NCI-H2107 treated with DMSO at 0.1 percent for 48 hours (cell line): ENCODE results near the gene C12orf43.
"Not testable (repeated sequence)": the region's sequence is repeated elsewhere in the genome, so short reads cannot be mapped to it uniquely, and the experiment has no call there.

Source experiments
- DNase-seq: peaks from one replicate; lab custom pipeline; 2025; ENCODE audit not compliant: unreplicated experiment; lab: John Stamatoyannopoulos, UW

C12orf43 gene, protein sequence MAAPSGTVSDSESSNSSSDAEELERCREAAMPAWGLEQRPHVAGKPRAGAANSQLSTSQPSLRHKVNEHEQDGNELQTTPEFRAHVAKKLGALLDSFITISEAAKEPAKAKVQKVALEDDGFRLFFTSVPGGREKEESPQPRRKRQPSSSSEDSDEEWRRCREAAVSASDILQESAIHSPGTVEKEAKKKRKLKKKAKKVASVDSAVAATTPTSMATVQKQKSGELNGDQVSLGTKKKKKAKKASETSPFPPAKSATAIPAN

GRCh38 chr12:121015825-121016766 is at the start of gene C12orf43:
Gene C12orf43 (minus strand): TSS chr12:121016487. CDS start chr12:121016474, 13 bp downstream.
- peak; percentile 93 for DNase-seq

GRCh38 chr12:121065345-121065744 is 49.1 kb upstream of the C12orf43 start:
- DNase-seq: no peak

DNA sequence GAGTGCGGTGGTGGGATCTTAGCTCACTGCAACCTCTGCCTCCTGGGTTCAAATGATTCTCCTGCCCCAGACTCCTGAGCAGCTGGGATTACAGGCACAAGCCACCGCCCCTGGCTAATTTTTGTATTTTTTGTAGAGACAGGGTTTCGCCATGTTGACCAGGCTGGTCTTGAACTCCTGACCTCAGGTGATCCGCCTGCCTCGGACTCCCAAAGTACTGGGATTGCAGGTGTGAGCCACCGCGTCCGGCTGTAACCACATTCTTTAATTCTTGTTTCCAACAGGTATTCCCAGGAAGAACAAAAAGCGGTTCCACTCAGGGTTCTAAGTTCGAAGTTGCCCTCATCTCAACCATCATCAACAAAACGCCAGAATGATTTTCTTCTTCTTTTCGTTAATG is 48.3 kb upstream of the C12orf43 start:
- not testable (repeated sequence) for DNase-seq

DNA sequence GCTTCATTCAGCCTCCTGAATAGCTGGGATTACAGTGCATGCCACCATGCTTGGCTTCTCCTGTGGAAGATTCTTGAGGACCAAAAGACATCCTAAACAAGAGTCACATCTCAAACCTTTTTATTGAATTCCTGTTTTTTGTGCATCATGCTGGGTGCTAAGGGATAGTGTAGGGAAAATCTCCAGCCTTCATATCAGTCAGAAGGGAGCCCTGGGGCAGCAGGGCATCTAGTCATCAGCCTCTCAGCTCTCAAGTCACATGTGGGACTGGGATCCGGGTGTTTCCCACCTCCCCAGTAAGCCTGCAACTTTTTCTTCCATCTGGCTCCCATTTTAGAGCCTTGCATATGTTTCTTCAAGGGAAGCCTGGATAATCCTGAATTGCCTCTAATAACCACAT is 47.8 kb upstream of the C12orf43 start:
- DNase-seq: no peak

- DNase-seq: no peak
Measured at GRCh38 chr12:121062391-121063045, 46.2 kb upstream of the C12orf43 start.

DNA sequence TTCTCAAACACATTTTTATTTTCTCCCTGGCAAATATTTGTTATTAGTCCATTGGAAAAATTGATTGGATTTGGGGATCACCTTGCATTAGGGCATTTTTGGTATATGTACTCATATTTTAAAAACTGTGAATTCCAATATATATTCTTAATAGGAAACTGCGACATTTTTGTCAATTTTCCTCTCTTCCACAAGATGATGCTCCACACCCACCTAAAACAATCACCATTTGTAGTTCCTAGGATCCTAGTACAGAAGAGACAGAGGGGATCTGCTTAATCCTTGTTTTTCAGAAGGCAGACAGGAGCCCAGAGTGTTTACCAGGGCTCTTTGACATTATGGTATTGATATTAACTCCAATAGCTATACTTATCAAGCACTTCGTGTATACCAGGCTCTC is 45.5 kb upstream of the C12orf43 start:
- DNase-seq: no peak

DNA sequence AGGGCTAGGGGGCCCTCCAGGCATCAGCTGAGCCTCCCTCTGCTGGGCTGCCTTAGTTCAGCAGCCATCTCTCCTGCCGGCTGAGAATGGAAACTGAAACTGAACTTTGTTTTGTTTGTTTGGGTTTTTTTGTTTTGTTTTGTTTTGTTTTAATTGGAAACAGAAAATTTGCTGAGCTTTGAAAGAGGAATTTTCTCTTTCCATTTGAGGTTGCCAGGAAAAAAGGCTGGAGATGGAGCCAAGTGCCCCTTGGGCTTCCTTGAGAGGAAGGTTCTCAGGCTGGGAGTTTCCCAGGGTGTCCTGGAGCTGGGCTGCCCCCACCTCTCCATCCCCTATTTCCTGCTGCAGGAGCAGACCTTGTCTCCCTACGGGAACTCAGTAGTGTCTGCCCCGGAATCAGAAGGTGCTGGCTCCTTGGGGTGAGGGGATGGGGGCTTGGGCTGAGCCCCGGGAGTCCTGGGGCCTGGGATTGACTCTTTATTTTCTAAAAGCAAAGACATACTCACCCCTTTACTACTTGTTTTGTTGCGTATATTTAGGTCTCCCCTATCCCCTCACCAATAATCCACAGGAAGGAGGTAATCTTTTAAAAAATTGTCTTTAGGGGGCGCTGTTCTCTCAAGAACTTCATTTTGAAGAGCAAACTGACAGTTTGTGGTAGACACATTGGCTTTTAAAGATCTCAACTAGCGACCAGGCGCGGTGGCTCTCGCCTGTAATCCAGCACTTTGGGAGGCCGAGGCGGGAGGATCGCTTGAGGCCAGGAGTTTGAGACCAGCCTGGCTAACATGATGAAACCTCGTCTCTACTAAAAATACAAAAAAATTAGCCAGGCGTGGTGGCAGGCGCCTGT is 44.1 kb upstream of the C12orf43 start:
- DNase-seq: peak; percentile 56

DNA sequence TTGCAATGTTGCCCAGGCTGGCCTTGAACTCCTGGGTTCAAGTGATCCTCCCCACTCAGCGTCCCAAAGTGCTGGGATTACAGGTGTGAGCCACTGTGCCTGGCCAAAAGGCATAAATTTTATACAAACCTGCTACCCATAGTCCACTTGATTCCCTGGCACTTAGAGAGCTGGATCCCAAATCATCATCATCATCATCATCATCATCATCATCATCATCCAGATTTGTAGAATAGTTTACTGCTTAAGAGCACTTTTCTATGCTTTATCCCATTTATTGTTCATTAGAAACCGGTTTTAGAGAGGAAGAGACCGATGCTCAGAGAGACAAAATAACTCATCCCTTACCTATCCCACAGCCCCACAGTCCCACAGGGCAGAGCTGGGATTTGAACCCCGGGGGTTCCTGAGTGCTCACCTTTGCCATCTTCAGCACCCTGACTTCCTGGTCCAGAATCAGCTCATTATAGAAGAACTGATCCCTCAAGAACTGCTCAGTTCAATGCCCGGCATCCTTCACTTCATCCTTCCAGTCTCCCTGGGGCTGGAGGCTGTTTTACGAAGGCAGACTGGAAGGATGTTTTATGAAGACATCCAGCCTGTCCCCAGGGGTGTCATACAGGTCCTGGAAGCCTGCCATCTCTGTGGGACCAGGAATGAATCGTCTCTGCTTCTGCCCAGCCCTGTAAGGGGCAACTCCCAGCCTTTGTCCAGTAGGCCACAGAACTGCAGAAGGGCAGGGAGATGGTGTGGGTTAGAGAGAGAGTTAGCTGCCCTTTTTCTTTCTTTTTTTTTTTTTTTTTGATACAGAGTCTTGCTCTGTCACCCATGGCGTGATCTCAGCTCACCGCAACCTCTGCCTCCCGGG is 43.0 kb upstream of the C12orf43 start:
- no peak for DNase-seq

DNA sequence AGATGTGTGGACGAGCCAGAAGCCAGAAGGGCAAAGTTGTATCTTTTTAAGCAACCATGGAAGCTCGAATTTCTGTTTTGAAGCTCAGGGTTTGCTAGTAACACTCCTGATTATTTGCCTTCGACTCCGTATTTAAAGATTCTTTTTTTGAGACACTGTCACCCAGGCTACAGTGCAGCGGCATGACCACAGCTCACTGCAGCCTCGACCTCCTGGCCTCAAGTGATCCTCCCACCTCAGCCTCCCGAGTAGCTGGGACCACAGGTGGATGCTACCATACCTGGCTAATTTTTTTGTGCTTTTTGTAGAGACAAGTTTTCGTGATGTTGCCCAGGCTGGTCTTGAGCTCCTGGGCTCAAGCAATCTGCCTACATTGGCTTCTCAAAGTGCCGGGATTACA is 41.5 kb upstream of the C12orf43 start:
- DNase-seq: no peak

DNA sequence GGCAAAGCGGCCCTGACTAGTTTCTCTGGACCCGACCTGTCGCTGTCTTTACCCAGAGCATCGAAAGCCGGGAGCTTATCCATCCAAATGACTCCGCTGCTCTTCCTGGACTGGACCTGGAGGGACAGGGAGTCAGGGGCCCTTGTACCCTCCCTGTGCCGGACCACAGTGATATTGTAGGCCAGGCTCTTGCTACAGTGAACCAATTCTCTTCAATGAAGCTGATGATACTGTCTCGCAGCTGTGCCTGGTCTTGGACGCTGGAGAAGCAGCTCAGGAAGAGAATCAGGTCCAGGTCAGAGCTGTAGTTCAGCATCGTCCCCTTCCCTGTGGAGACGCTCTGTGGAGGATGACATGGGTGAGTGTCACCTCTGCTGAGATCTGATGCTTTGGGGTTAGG is 37.4 kb upstream of the C12orf43 start:
- no peak for DNase-seq

DNA sequence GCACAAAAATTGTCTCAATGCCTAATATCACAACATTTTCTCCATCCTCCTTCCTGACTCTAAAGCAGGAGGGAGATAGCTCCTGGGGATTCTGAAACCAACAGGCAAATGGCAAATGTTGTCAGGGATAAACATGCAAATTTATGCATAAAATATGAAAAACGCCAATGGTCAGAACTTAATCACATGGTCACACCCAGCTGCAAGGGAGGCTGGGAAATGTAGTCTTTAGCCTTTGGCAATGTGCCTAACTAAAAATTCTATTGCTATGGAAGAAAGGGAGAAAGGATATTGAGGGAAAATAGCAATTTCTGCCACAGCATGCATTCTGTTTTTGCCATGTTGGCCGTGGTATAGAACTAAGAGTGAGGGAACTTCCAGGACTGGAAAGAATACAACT is 34.4 kb upstream of the C12orf43 start:
- DNase-seq: no peak

GRCh38 chr12:121048442-121048841 is 32.2 kb upstream of the C12orf43 start:
- no peak for DNase-seq

GRCh38 chr12:121047400-121047799 is 31.1 kb upstream of the C12orf43 start:
- not testable (repeated sequence) for DNase-seq

- DNase-seq: no peak
Measured at GRCh38 chr12:121043067-121043466, 26.8 kb upstream of the C12orf43 start.

GRCh38 chr12:121038861-121039668 is 22.8 kb upstream of the C12orf43 start, which contains the start of gene OASL:
Gene OASL (minus strand): TSS chr12:121039246. CDS start chr12:121038971, 275 bp downstream.
- DNase-seq: no peak

DNA sequence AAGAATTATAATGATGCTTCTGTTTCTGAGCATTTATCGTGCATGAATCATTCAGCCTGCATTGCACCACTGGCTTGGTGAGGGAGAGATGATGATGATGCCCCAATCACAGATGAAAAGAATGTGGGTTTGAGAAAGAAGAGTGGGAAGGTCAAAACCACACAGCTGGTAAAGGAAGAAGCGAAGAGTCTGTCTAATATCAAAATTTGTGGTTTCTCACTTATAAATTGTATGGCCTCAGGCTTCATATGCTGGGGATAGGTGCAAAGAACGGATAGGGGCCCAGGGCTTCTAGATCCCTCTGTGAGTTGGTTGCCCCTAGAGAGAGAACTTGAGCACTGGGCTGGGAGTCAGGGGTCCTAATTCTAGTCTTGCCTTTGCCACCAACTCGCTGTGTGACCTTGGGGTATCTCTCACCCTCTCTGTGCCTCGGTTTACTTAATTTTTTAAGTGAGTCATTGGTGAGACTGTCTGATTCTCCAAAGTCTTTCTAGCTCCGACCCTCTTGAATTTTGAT is 20.6 kb upstream of the C12orf43 start:
- DNase-seq: no peak

- DNase-seq: no peak
Measured at GRCh38 chr12:121034616-121035305, 18.5 kb upstream of the C12orf43 start.
